HepG2 (cell line): ENCODE data around the gene MDFI. TPM values are rescaled to one million over a fixed set of nuclear protein-coding genes. Genes with fewer than 3 reads are reported as not detected.

Source experiments
- ATAC-seq: fragments of 200-7000 bp; cut with Tn5 transposase; 3 replicates; pipeline ENCODE4 v1.9.1; 2020; ENCODE audit warnings: mild to moderate bottlenecking, moderate library complexity
- BruUV-seq: library from RNA; stranded (reverse); fragments of 400-500 nt; replicated peaks from 2 replicates; lab custom pipeline; 2021; lab: Mats Ljungman, UMichigan
- CTCF ChIA-PET: fragments of 300-600 bp; formaldehyde crosslinking; extraction: SDS; loops from one replicate; lab custom pipeline; 2021; ENCODE audit warnings: low total read pairs, inconsistent platforms, low intra/inter-chr PET ratio; lab: Yijun Ruan, JAX
- POLR2A ChIA-PET: fragments of 350-600 bp; sonication (Branson Sonifier 250); formaldehyde crosslinking; loops from one replicate; lab custom pipeline; 2020; ENCODE audit warnings: antibody characterized with exemption, inconsistent platforms; lab: Yijun Ruan, JAX
- DNase-seq: peaks from one replicate; pipeline ENCODE4 v3.0.0-alpha.2; 2015; ENCODE audit warnings: low spot score
- FAIRE-seq: peaks from 3 replicates; lab custom pipeline; 2011; peaks lifted over from hg19 to GRCh38; lab: Jason Lieb, UNC
- H2AFZ ChIP-seq: one replicate; pipeline ENCODE4 v1.6.1; 2011; ENCODE audit warnings: low read length, inconsistent platforms
- H3K27ac ChIP-seq: fragments of 300-600 bp; 3 replicates; pipeline ENCODE4 v1.8.0; 2011; ENCODE audit warnings: mixed run types, mild to moderate bottlenecking, mixed read lengths, low read length, inconsistent platforms; ENCODE audit not compliant: insufficient read depth; ENCODE audit errors: extremely low read length
- H3K27me3 ChIP-seq, 2 experiments: fragments of 200-600 bp in 1 of 2; 2 replicates in 1 of 2; 3 replicates in 1 of 2; pipeline versions ENCODE4 v1.6.0 to v1.8.0; 2011; ENCODE audit warnings: low read length in 2 of 2, mild to moderate bottlenecking in 2 of 2, moderate library complexity in 2 of 2, inconsistent platforms in 1 of 2; ENCODE audit not compliant: insufficient read depth in 2 of 2, control insufficient read depth in 1 of 2
- H3K36me3 ChIP-seq, 2 experiments: fragments of 200-600 bp in 1 of 2; replicated peaks in 1 of 2; 2 replicates in 1 of 2; 3 replicates in 1 of 2; pipeline versions ENCODE4 v1.5.1 to v1.8.0; 2011; ENCODE audit warnings: low read length in 2 of 2, inconsistent platforms in 1 of 2; ENCODE audit not compliant: insufficient read depth in 2 of 2, control insufficient read depth in 1 of 2
- H3K4me1 ChIP-seq: 2 replicates; pipeline ENCODE4 v1.5.1; 2012; ENCODE audit warnings: low read length, inconsistent platforms; ENCODE audit not compliant: insufficient read depth
- H3K4me2 ChIP-seq: 2 replicates; pipeline ENCODE4 v1.6.0; 2011; ENCODE audit warnings: low read depth, low read length, inconsistent platforms
- H3K4me3 ChIP-seq, 3 experiments: fragments of 200-600 bp in 1 of 3; sonication (generic), shearing (Covaris generic) in 1 of 3; replicated peaks in 1 of 3; 2 replicates each; pipeline ENCODE4 v1.5.1; 2011 to 2016; ENCODE audit warnings: low read length in 3 of 3, inconsistent platforms in 2 of 3, low read depth in 2 of 3, mild to moderate bottlenecking in 2 of 3, control low read depth in 1 of 3, mixed read lengths in 1 of 3; ENCODE audit not compliant: insufficient read depth in 1 of 3
- H3K79me2 ChIP-seq: one replicate; pipeline ENCODE4 v1.6.1; 2011; ENCODE audit warnings: low read length, inconsistent platforms; ENCODE audit not compliant: insufficient read depth
- H3K9ac ChIP-seq: 2 replicates; pipeline ENCODE4 v1.6.0; 2011; ENCODE audit warnings: mild to moderate bottlenecking, low read depth, low read length, inconsistent platforms; ENCODE audit not compliant: insufficient read depth
- H3K9me3 ChIP-seq: 2 replicates; pipeline ENCODE4 v1.5.1; 2012; ENCODE audit warnings: mild to moderate bottlenecking, low read length
- H4K20me1 ChIP-seq: 2 replicates; pipeline ENCODE4 v1.6.0; 2011; ENCODE audit warnings: inconsistent platforms, mild to moderate bottlenecking, low read length, moderate library complexity; ENCODE audit not compliant: insufficient read depth
- HNRNPL ChIP-seq: fragments of 200-400 bp; formaldehyde crosslinking; IDR thresholded peaks from 2 replicates; pipeline ENCODE4 v1.6.1; 2017; ENCODE audit warnings: mild to moderate bottlenecking, low read depth, low read length
- SKI ChIP-seq: fragments of 450-650 bp; IDR thresholded peaks from one replicate; pipeline ENCODE4 v1.6.1; 2018; ENCODE audit warnings: mild to moderate bottlenecking; ENCODE audit not compliant: partially characterized antibody
- ZMYM3 ChIP-seq: sonication (generic); formaldehyde crosslinking; IDR thresholded peaks from 2 replicates; pipeline ENCODE4 v1.5.1; 2020; ENCODE audit warnings: mild to moderate bottlenecking, missing genetic modification reagents
- ZNF224 ChIP-seq: sonication (generic); formaldehyde crosslinking; IDR thresholded peaks from 2 replicates; pipeline ENCODE4 v1.5.0; 2020; ENCODE audit warnings: mild to moderate bottlenecking, missing genetic modification reagents
- ZNF264 ChIP-seq: sonication (generic); formaldehyde crosslinking; IDR thresholded peaks from 2 replicates; pipeline ENCODE4 v1.4.0; 2020; ENCODE audit warnings: missing genetic modification reagents
- ZNF768 ChIP-seq: sonication (generic); formaldehyde crosslinking; IDR thresholded peaks from 2 replicates; pipeline ENCODE4 v1.4.0; 2020; ENCODE audit warnings: missing genetic modification reagents
- WGBS: methylation state at CpG from one replicate; pipeline ENCODE4 v1.1.6; 2017; ENCODE audit warnings: low lambda C conversion rate; 5-methylcytosine and 5-hydroxymethylcytosine counted together
- in situ Hi-C: cut with HindIII; loops from 2 replicates; pipeline ENCODE4 v1.10.0; 2017; ENCODE audit warnings: low pct_unique_long_range_greater_than_20kb; ENCODE audit not compliant: extremely low pct_ligation_motif_present
- intact Hi-C: fragments of 100-400 bp; cut with micrococcal nuclease; formaldehyde crosslinking; loops from one replicate; pipeline ENCODE4 v1.10.0; 2022; ENCODE audit not compliant: unreplicated experiment
- polyA plus RNA-seq, 8 experiments: library from polyadenylated mRNA; depleted of rRNA in 3 of 8; stranded (reverse) in 7 of 8; unstranded in 1 of 8; fragments of >200 nt; fragmentation: Illumina TruSeq in 4 of 8; extraction: Trizol in 4 of 8; gene quantifications; 2 replicates each; pipeline versions ENCODE4 v1.2.1 to v1.2.3, GENCODE V29; 2011 to 2016; ENCODE audit warnings: low read depth in 4 of 8, missing spikeins in 1 of 8, mixed read lengths in 1 of 8; ENCODE audit not compliant: insufficient read depth in 1 of 8
- total RNA-seq, 5 experiments: library from RNA; depleted of rRNA; stranded (reverse); fragments of >200 nt; fragmentation: Illumina TruSeq; extraction: Trizol; gene quantifications; 2 replicates each; pipeline ENCODE4 v1.2.3, GENCODE V29; 2016; ENCODE audit warnings: low read depth in 1 of 5

Gene MDFI
- total and polyA plus RNA-seq, 2 of the 13 experiments (the other 11 are each of a cell fraction or from before 2014, with no cell fraction given): 0.28 TPM; not detected in 1

GRCh38 chr6:41647061-41647511 lies 8.8 kb downstream of the MDFI start:
- 9% methylated on average over 7 of the region's 9 CpGs for WGBS

GRCh38 chr6:41648070-41648585 lies 9.9 kb downstream of the MDFI start:
- POLR2A ChIA-PET: no interaction called here

More at GRCh38 chr6:41647061-41647511, 8.8 kb downstream of the MDFI start:
- H3K27me3 ChIP-seq: peaks cover 0 to 43% of the 10 kb centered on the region in 2 experiments; a peak in 4 of 5 replicates
- H3K4me2 ChIP-seq: no peak overlapping the region
- no peak for DNase-seq
- no peaks in the 10 kb centered on the region for H3K36me3 ChIP-seq
- ChIA-PET POLR2A (no interaction called here), CTCF (no interaction called here)
- no peak for FAIRE-seq
- H3K9ac ChIP-seq: no peak overlapping the region
- H3K4me1 ChIP-seq: peaks cover 43% of the 10 kb centered on the region
- no peak overlapping the region for H3K4me3 ChIP-seq
- intact Hi-C loops (no loop called here), in situ Hi-C loops (no loop called here)
- H3K27ac ChIP-seq: no peak overlapping the region
- no peaks in the 10 kb centered on the region for H3K79me2 ChIP-seq
- H4K20me1 ChIP-seq: no peaks in the 10 kb centered on the region
- ATAC-seq: no peak
- TF ChIP-seq SKI (peak; percentile 27), ZNF264 (CRISPR knock-in tag) (no peak), HNRNPL (peak; percentile 86)
- no peaks in the 10 kb centered on the region for H3K9me3 ChIP-seq
- H2AFZ ChIP-seq: no peak overlapping the region
- BruUV-seq: no TSS peak

More at GRCh38 chr6:41648070-41648585, 9.9 kb downstream of the MDFI start:
- Histone ChIP-seq H2AFZ (no peak overlapping the region), H3K9ac (no peak overlapping the region), H3K9me3 (no peaks in the 10 kb centered on the region), H3K27me3 (peaks cover 0 to 38% of the 10 kb centered on the region in 2 experiments; a peak in 4 of 5 replicates), H4K20me1 (no peaks in the 10 kb centered on the region)
- no peak for ATAC-seq
- in situ Hi-C loops: no loop called here
- BruUV-seq: no TSS peak
- peak; percentile 92 for TF ChIP-seq ZNF768 (CRISPR knock-in tag)
- TF ChIP-seq ZNF224 (CRISPR knock-in tag): no peak
- TF ChIP-seq ZMYM3: 0 out of 2 replicates have a peak, but pooled peaks have one; percentile 21
- TF ChIP-seq, all 625 proteins: peak for 2
- Histone ChIP-seq H3K4me1 (peaks cover 32% of the 10 kb centered on the region), H3K36me3 (no peaks in the 10 kb centered on the region), H3K4me2 (no peak overlapping the region), H3K4me3 (no peak overlapping the region), H3K79me2 (no peaks in the 10 kb centered on the region), H3K27ac (no peak overlapping the region)
- WGBS: 58% methylated on average over 6 of the region's 7 CpGs
- intact Hi-C loops: no loop called here
- CTCF ChIA-PET: no interaction called here
- FAIRE-seq: no peak
- no peak for DNase-seq
